ENCODE data around the gene ZNF468. TPM values are rescaled to one million over a fixed set of nuclear protein-coding genes. Genes with fewer than 3 reads are reported as not detected.
"Not testable (repeated sequence)": the region's sequence is repeated elsewhere in the genome, so short reads cannot be mapped to it uniquely, and the experiment has no call there.

Gene ZNF468
- total RNA-seq, 4 donors from 2014 or later = 10.1 to 26.9 (median 17.1) TPM

- H3K27ac ChIP-seq = no peak overlapping the region
- intact Hi-C loops (cut with DNase I; ENCODE audit: low total_unique reads) (no loop called here), in situ Hi-C loops (cut with MboI; ENCODE audit: low pct_ligation_motif_present in 1 of 4, low pct_unique_long_range_greater_than_20kb in 1 of 4, low sequenced_read_pairs in 3 of 4) (no loop called here)
- H3K4me1 ChIP-seq = no peaks in the 10 kb centered on the region
- WGBS, 2 donors (ENCODE audit: low coverage in 1 of 2) = 89 to 92% methylated on average over 7 of the region's 7 CpGs
- H3K4me3 ChIP-seq = no peak overlapping the region
- DNase-seq = no peak
- peaks cover 6 to 9% of the 10 kb centered on the region in 2 donors for H3K9me3 ChIP-seq
- H3K27me3 ChIP-seq = no peaks in the 10 kb centered on the region
- TF ChIP-seq POLR2A (IDR thresholded peaks at IDR 0.05) = no peak
- TF ChIP-seq POLR2AphosphoS5 (IDR thresholded peaks at IDR 0.05) = no peak
- TF ChIP-seq CTCF (IDR thresholded peaks at IDR 0.05) = no peak
- TF ChIP-seq EP300 (IDR thresholded peaks at IDR 0.05; ENCODE audit: low read depth) = no peak
- H3K36me3 ChIP-seq = peaks cover 0 to 87% (median 28%) of the 10 kb centered on the region in 4 donors
These were observed 31.7 kb upstream of the ZNF468 start for GRCh38 chr19:52889076-52889475.

- 89 to 90% methylated on average over 5 to 11 of the region's 11 CpGs for WGBS, 2 donors (ENCODE audit: low coverage in 1 of 2)
- TF ChIP-seq EP300 (IDR thresholded peaks at IDR 0.05; ENCODE audit: low read depth) = no peak
- TF ChIP-seq CTCF (IDR thresholded peaks at IDR 0.05) = no peak
- TF ChIP-seq POLR2AphosphoS5 (IDR thresholded peaks at IDR 0.05) = no peak
- H3K36me3 ChIP-seq = peaks cover 0 to 76% (median 37%) of the 10 kb centered on the region in 4 donors
- peaks cover 53 to 55% of the 10 kb centered on the region in 2 donors for H3K9me3 ChIP-seq
- intact Hi-C loops (cut with DNase I; ENCODE audit: low total_unique reads) (no loop called here), in situ Hi-C loops (cut with MboI; ENCODE audit: low pct_ligation_motif_present in 1 of 4, low pct_unique_long_range_greater_than_20kb in 1 of 4, low sequenced_read_pairs in 3 of 4) (no loop called here)
- no peak for DNase-seq
- H3K4me3 ChIP-seq = no peak overlapping the region
- H3K27me3 ChIP-seq = no peaks in the 10 kb centered on the region
- H3K4me1 ChIP-seq = no peaks in the 10 kb centered on the region
- H3K27ac ChIP-seq = no peak overlapping the region
These were observed 23.5 kb upstream of the ZNF468 start for GRCh38 chr19:52880895-52881389.

- in situ Hi-C loops (cut with MboI; ENCODE audit: low pct_ligation_motif_present in 1 of 4, low pct_unique_long_range_greater_than_20kb in 1 of 4, low sequenced_read_pairs in 3 of 4); intact Hi-C loops (cut with DNase I; ENCODE audit: low total_unique reads); H3K36me3 ChIP-seq; H3K9me3 ChIP-seq; H3K4me3 ChIP-seq; H3K27me3 ChIP-seq; DNase-seq; H3K27ac ChIP-seq; H3K4me1 ChIP-seq: not testable (repeated sequence)
- 76 to 87% methylated on average over 4 to 6 of the region's 6 CpGs for WGBS, 2 donors (ENCODE audit: low coverage in 1 of 2)
These were observed 15.6 kb upstream of the ZNF468 start for GRCh38 chr19:52872996-52873395.

GRCh38 chr19:52871466-52871865 lies 14.0 kb upstream of the ZNF468 start:
- intact Hi-C loops (cut with DNase I; ENCODE audit: low total_unique reads) (no loop called here), in situ Hi-C loops (cut with MboI; ENCODE audit: low pct_ligation_motif_present in 1 of 4, low pct_unique_long_range_greater_than_20kb in 1 of 4, low sequenced_read_pairs in 3 of 4) (no loop called here)
- Histone ChIP-seq H3K4me1 (no peaks in the 10 kb centered on the region), H3K9me3 (no peaks in the 10 kb centered on the region), H3K27ac (no peak overlapping the region), H3K36me3 (no peaks in the 10 kb centered on the region), H3K27me3 (no peaks in the 10 kb centered on the region), H3K4me3 (no peak overlapping the region)
- 82 to 92% methylated on average over 3 of the region's 3 CpGs for WGBS, 2 donors (ENCODE audit: low coverage in 1 of 2)
- no peak for DNase-seq
- TF ChIP-seq EP300 (IDR thresholded peaks at IDR 0.05; ENCODE audit: low read depth) = no peak
- TF ChIP-seq POLR2AphosphoS5 (IDR thresholded peaks at IDR 0.05) = no peak
- no peak for TF ChIP-seq POLR2A (IDR thresholded peaks at IDR 0.05)
- no peak for TF ChIP-seq CTCF (IDR thresholded peaks at IDR 0.05)

- in situ Hi-C loops (cut with MboI; ENCODE audit: low pct_ligation_motif_present in 1 of 4, low pct_unique_long_range_greater_than_20kb in 1 of 4, low sequenced_read_pairs in 3 of 4); H3K36me3 ChIP-seq; H3K27me3 ChIP-seq; DNase-seq; intact Hi-C loops (cut with DNase I; ENCODE audit: low total_unique reads); H3K9me3 ChIP-seq; H3K27ac ChIP-seq; H3K4me3 ChIP-seq; H3K4me1 ChIP-seq: not testable (repeated sequence)
- 87 to 98% methylated on average over 3 to 11 of the region's 11 CpGs for WGBS, 2 donors (ENCODE audit: low coverage in 1 of 2)
These were observed 10.6 kb upstream of the ZNF468 start for GRCh38 chr19:52868031-52868430.

- Histone ChIP-seq H3K4me3 (peak overlapping the region; percentile 51 to 90 (median 70)), H3K36me3 (peaks cover 0 to 27% (median 13%) of the 10 kb centered on the region in 4 donors), H3K4me1 (peaks cover 0 to 14% (median 3%) of the 10 kb centered on the region in 4 donors), H3K27ac (peak overlapping the region; percentile 70 to 88 (median 81))
- intact Hi-C loops (cut with DNase I; ENCODE audit: low total_unique reads); H3K27me3 ChIP-seq; DNase-seq; H3K9me3 ChIP-seq: not testable (repeated sequence)
- WGBS, 2 donors (ENCODE audit: low coverage in 1 of 2) = 3 to 15% methylated on average over 6 to 30 of the region's 31 CpGs
- in situ Hi-C loops (cut with MboI; ENCODE audit: low pct_ligation_motif_present in 1 of 4, low pct_unique_long_range_greater_than_20kb in 1 of 4, low sequenced_read_pairs in 3 of 4) = loop anchor here in 1 of 4 donors (5.0 kb wide), 1 partner anchor 86 kb away; no protein-coding TSS in a partner anchor
These were observed 660 bp downstream of the ZNF468 start for GRCh38 chr19:52856540-52857377.

GRCh38 chr19:52847352-52847751 lies 10.1 kb downstream of the ZNF468 start:
- H3K27me3 ChIP-seq; H3K4me1 ChIP-seq; DNase-seq; H3K27ac ChIP-seq; H3K4me3 ChIP-seq; in situ Hi-C loops (cut with MboI; ENCODE audit: low pct_ligation_motif_present in 1 of 4, low pct_unique_long_range_greater_than_20kb in 1 of 4, low sequenced_read_pairs in 3 of 4); intact Hi-C loops (cut with DNase I; ENCODE audit: low total_unique reads): not testable (repeated sequence)
- Histone ChIP-seq H3K9me3 (peaks cover 33 to 41% of the 10 kb centered on the region in 2 donors), H3K36me3 (peaks cover 4 to 95% (median 47%) of the 10 kb centered on the region in 4 donors)
- WGBS, 2 donors (ENCODE audit: low coverage in 1 of 2) = 93% methylated on average over 4 of the region's 5 CpGs
